ENCODE measurements around the gene EHD4.

DNA sequence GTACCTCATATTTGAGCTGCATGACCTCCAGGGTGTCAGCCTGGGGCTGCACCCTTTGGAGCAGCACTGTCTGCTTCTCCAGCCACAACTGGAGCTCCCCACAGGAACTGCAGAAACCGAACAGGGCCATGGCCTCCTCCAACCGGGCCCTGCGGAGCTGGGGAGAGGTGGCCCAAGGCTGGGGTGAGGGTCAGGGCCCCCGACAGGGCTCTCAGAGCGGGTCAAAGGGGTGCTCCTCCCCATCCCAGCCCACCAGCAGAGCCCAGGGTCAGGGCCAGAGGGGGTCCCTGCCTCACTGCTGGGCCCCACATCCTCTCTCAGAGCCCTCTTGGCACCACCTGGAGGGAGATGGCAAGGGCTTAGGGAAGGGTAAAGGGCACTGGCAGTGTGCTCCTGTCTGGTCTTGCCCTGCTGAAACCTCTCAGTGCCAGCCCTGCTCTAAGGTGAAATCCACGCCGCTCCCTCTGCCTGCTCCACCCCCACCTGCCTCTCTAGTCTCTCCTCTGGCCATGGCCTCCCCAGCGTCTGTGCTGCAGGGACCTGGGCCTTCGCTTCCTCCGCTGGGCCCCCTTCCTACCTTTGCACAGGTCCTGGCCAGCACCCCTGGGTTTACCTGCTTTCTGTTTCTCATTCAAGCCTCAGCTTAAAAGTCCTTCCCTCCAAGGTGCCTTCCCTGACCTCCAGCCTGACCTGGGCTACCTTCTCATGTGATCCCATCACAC is 92.0 kb downstream of the EHD4 start:
- TF ChIP-seq, protein P1, sequence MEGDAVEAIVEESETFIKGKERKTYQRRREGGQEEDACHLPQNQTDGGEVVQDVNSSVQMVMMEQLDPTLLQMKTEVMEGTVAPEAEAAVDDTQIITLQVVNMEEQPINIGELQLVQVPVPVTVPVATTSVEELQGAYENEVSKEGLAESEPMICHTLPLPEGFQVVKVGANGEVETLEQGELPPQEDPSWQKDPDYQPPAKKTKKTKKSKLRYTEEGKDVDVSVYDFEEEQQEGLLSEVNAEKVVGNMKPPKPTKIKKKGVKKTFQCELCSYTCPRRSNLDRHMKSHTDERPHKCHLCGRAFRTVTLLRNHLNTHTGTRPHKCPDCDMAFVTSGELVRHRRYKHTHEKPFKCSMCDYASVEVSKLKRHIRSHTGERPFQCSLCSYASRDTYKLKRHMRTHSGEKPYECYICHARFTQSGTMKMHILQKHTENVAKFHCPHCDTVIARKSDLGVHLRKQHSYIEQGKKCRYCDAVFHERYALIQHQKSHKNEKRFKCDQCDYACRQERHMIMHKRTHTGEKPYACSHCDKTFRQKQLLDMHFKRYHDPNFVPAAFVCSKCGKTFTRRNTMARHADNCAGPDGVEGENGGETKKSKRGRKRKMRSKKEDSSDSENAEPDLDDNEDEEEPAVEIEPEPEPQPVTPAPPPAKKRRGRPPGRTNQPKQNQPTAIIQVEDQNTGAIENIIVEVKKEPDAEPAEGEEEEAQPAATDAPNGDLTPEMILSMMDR (IDR thresholded peaks at IDR 0.05), result no peak
- TF ChIP-seq POLR2A (IDR thresholded peaks at IDR 0.05; ENCODE audit: low read length) (no peak), BHLHE40 (IDR thresholded peaks at IDR 0.05; ENCODE audit: low read depth, low read length) (no peak), CEBPB (IDR thresholded peaks at IDR 0.05) (no peak)

Measured in A549 (cell line).